ENCODE results near the gene HEXIM1.

DNA sequence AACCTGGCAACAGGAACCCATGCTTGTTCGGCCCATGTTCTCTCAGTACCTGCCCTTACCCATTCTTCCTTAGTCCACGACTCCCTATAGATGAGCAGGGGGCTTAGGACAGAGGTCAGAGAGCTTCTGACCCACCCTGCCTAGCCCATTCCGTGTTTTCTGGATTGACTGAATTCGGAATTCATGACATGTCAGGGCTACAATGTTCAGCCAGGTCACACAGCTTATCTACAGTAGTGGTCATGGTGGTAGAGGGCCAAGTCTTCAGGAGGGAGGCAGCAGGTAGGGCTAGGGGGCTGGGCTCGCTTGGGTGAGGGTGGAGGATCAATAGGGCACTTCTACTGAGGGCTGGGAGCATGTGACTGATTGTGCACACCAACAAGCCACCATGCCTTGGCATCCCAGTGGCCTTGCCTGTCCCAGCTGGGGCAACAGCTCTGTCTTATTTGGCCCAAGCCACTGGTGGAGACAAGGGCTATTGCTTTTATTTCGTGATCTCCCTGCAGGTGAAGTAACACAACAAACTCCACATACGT lies 16.5 kb downstream of the HEXIM1 start:
- TF ChIP-seq CTCF (IDR thresholded peaks at IDR 0.05; ENCODE audit: insufficient read depth, low read length, poor library complexity, severe bottlenecking) (no peak), EZH2phosphoT487 (conservative IDR thresholded peaks at IDR 0.05; ENCODE audit: low read length) (no peak)

All from SU-DHL-6 (cell line).